Neural progenitor cell (in vitro differentiated cells): ENCODE data around the gene ACTR1A.

Experiments used
- EZH2phosphoT487 ChIP-seq: fragments of 200-600 bp; sonication (generic); IDR thresholded peaks from 2 replicates; pipeline ENCODE4 v1.6.1; 2017; ENCODE audit warnings: antibody characterized with exemption
- TF ChIP-seq, protein P1 (sequence below): fragments of 200-600 bp; sonication (generic); IDR thresholded peaks from 2 replicates; pipeline ENCODE4 v1.5.1; 2017; ENCODE audit warnings: antibody characterized with exemption, mild to moderate bottlenecking

DNA sequence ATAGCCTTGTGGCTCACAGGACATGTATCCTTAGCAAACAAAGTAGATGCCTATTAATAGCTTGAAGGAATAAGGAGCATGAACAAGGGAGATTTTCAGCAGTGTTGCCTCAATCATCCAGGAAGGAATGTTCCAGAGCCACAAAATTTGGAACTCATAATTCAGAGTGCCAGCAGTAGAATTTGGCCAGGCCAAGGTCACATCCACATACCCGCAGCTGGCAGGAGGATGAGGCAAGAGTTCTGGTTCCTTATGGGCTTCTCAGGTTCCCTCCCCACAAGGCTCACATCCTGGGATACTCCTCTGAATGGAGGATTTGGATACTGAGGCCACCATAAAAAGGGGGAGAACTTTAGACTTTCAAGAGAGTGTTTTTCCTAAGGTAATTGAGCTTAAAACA, 47.0 kb upstream of the ACTR1A start:
- TF ChIP-seq, protein P1, sequence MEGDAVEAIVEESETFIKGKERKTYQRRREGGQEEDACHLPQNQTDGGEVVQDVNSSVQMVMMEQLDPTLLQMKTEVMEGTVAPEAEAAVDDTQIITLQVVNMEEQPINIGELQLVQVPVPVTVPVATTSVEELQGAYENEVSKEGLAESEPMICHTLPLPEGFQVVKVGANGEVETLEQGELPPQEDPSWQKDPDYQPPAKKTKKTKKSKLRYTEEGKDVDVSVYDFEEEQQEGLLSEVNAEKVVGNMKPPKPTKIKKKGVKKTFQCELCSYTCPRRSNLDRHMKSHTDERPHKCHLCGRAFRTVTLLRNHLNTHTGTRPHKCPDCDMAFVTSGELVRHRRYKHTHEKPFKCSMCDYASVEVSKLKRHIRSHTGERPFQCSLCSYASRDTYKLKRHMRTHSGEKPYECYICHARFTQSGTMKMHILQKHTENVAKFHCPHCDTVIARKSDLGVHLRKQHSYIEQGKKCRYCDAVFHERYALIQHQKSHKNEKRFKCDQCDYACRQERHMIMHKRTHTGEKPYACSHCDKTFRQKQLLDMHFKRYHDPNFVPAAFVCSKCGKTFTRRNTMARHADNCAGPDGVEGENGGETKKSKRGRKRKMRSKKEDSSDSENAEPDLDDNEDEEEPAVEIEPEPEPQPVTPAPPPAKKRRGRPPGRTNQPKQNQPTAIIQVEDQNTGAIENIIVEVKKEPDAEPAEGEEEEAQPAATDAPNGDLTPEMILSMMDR: no peak
- no peak for TF ChIP-seq EZH2phosphoT487
